Stimulated activated CD4-positive, alpha-beta T cell treated with anti-CD3 and anti-CD28 coated beads, Interleukin-4, amount 100 ng/mL, for 1 hour (primary cell): ENCODE results near the gene SLC25A44.
"Not testable (repeated sequence)": the region's sequence is repeated elsewhere in the genome, so short reads cannot be mapped to it uniquely, and the experiment has no call there.

Experiments used
- DNase-seq: peaks from one replicate; pipeline ENCODE4 v3.0.0-alpha.2; 2020

The SLC25A44 gene

DNA sequence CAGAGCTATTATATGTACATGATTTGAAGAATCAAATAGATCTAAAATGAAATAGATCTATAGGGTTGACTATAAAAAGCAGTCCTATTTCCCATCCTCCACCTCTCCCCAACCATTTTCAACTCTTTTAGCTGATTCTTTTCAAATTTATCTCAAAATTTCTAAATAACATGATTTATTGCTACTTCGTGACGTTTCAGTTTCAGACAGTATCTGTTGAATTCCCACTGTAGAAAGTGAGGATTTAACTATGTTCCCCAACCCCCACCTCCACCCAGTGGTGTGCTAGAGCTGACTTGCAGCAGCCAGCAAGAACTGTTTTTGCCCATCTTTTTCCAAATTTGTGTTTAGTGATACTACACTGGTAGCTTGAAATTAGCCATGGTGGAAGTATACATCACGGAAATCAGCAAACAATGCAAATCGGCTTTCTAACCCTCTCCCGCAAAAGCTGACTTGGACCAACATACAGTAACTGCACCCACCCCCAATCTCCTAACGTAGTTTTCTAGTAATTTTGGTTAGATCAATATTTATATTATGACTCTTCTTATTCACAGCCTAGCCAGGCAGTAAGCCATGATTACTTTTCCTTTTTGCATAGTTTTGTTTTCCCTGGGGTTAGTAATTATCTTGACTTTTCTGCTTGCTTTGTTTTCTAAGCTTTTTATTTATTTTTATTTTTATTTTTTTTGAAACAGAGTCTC is 29.6 kb upstream of the SLC25A44 start:
- no peak for DNase-seq

DNA sequence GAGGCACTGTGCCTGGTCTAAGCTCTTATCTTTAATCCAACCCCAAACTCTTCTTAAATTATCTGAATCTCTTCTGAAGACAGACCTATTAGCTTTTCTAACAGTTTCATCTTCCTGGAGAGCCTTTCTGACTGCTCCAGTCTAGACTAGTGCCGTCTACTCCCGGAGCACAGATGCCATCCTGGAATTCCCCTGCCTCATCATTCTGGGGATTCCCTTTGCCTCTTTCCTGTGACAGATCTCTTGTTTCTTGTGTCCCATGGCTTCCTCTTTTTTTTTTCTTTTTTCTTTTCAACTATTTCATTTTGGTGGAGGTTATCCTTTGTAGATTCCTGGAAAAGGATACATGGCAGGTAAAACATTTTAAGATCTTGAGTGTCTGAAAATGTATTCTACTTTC is 28.8 kb upstream of the SLC25A44 start:
- no peak for DNase-seq

DNA sequence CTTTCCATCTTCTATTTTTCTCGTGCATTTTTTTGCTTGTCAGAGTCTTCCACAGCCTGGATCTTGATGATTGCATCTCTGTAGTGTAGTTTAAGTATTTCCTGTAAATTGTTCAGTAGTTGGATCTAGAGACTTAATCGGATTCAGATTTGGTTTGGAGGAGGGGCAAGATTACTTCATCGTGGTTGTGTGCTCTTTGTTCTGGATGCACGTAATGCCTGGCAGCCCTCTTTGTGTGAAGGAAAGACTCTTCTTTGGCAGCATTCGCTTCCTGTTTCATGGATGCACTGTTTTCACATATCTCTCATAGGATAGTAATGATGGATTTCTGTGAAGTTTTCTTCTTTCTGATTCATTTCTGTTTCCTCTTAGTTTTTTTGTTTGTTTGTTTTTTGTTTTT is 26.4 kb upstream of the SLC25A44 start:
- DNase-seq, result no peak

DNA sequence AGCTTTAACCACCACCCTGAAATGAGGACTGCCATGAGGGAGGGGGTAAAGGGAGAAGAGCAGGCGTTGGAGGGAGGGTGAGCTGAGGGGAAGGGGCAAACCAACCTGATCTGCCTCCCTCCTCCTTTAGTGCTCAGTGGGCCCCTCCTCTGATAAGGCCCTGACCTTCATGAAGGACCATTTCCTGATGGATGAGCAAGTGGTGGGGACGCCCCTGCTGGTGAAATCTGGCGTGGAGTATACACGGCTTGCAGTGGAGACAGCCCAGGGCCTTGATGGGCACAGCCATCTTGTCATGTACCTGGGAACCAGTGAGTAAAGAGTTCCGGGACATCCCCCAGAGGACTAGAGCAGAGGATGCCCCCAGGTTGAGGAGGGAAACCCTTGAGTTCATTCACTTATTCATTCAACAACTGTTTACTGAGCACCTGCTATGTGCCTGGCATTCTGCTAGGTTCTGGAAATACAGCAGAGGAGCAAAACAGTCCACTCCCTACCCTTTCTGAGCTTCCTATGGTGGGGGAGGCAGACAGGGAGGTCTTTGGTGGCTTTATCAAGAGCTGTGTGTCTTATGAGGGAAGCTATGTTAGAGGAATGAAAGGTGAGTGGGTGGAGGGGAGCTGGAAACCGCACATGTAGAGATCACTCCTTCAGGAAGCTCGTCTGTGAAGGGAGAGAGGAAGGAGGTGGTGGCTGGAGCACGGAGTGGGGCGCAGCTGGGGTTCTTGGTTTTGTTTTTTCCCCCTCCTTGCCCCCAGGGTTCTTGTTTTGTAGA is 21.0 kb upstream of the SLC25A44 start:
- DNase-seq, result no peak

DNA sequence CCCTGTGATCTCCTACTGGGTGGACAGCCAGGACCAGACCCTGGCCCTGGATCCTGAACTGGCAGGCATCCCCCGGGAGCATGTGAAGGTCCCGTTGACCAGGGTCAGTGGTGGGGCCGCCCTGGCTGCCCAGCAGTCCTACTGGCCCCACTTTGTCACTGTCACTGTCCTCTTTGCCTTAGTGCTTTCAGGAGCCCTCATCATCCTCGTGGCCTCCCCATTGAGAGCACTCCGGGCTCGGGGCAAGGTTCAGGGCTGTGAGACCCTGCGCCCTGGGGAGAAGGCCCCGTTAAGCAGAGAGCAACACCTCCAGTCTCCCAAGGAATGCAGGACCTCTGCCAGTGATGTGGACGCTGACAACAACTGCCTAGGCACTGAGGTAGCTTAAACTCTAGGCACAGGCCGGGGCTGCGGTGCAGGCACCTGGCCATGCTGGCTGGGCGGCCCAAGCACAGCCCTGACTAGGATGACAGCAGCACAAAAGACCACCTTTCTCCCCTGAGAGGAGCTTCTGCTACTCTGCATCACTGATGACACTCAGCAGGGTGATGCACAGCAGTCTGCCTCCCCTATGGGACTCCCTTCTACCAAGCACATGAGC is 17.2 kb upstream of the SLC25A44 start:
- DNase-seq, result no peak

DNA sequence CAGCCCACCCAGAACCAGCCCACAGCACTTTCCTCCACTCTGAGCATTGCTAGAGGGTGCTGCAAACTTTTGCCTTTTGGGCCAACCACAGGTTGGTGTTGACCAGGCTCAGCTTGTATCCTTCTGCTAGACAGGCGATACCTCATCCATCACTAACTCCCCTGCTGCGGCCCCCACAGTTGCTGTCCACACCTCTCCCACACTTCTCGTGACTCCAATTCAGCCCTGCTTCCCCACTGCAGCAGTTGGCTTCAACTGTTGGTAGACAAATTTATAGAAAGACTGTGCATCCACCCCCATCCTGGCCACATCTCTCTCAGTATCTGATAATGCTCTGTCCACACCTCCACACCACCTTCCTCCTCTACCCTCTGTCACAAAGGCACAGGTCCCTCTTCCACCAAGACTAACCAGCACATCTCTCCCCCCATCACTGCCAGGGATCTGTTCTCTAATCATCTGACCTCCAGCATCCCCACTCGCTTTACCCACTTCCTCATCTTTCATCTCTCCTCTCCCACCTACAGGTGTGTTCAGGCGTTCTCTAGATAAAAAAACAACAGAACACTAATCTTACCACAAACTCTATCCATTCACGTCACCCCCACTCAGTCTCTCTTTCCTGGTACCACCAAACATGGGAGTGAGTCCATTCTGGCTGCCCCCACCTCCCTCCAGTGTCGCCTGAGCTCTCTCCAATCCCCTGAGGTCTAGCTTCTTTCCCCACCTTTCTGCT is 15.8 kb upstream of the SLC25A44 start:
- no peak for DNase-seq

DNA sequence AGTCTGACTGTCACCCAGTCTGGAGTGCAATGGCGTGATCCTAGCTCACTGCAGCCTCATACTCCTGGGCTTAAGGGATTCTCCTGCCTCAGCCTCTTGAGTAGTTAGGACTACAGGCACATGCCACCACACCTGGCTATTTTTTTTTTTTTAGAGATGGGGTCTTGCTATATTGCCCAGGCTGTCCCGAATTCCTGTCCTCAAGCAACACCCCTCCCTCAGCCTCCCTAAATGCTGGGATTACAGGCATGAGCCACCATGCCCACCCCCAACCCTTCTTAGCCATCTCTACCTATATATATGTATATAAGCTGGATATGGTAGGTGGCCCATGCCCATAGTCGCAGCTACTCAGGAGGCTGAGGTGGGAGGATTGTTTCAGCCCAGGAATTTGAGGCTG is 13.4 kb upstream of the SLC25A44 start:
- no peak for DNase-seq

DNA sequence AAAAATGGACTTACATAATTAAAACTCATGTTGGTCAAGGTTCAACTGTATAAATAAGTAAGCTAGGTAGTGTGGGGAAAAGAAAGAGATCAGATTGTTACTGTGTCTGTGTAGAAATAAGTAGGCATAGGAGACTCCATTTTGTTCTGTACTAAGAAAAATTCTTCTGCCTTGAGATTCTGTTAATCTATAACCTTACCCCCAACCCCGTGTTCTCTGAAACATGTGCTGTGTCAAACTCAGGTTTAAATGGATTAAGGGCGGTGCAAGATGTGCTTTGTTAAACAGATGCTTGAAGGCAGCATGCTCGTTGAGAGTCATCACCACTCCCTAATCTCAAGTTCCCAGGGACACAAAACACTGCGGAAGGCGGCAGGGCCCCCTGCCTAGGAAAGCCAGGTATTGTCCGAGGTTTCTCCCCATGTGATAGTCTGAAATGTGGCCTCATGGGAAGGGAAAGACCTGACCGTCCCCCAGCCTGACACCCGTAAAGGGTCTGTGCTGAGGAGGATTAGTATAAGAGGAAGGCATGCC is 12.4 kb upstream of the SLC25A44 start:
- not testable (repeated sequence) for DNase-seq

DNA sequence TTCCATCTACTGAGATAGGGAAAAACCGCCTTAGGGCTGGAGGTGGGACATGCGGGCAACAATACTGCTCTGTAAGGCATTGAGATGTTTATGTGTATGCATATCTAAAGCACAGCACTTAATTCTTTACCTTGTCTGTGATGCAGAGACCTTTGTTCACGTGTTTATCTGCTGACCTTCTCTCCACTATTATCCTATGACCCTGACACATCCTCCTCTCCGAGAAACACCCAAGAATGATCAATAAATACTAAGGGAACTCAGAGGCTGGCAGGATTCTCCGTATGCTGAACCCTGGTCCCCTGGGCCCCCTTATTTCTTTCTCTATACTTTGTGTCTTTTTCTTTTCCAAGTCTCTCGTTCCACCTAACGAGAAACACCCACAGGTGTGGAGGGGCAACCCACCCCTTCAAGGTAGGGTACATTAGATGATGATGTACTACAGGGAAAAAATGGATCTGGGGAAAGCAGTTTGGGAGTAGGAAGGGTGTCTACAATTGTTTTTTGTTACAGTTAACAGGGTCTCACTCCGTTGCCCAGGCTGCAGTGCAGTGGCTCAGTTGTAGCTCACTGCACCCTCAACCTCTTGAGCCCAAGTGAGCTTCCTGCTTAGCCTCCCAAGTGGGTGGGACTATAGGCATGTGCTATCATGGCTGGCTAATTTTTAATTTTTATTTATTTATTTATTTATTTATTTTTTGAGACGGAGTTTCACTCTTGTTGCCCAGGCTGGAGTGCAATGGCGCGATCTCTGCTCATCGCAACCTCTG is 11.7 kb upstream of the SLC25A44 start:
- not testable (repeated sequence) for DNase-seq

DNA sequence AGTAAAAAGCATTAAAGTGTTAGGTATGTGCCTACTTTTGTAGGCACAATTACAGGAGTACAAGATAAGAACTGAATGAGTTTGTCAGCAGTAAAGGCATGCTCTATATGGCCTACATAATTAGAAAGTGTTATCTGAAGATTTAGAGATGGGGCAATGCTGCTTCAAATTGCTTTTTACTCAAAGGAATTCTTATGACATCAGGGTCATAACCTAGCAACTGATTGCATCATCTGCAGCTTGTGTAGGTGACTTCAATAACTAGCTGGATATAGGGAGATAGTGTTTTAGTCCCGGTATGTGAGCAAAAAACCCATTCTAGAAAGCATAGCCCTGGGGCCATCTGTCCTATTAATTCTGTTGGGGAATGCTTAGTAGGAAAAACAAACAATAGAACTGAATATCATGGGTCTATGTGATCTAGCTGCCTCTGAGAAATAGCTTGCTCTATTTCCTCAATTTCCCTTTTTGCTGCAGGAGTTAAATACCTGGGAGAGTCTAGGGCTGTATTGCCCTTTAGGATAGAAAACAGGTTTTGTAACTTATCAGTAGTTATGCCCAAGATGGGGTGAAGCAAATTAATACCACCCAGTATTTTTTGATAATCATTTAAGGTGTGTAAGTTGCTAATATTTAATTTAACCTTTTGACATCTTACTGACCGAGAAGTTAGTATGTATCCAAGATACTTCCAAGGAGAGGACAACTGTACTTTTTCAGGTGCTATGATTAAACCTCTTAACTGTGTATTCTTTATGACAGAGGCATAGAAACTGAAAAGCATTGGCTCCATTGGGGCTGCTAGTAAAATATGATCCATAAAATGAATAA is 7.3 kb upstream of the SLC25A44 start:
- not testable (repeated sequence) for DNase-seq

DNA sequence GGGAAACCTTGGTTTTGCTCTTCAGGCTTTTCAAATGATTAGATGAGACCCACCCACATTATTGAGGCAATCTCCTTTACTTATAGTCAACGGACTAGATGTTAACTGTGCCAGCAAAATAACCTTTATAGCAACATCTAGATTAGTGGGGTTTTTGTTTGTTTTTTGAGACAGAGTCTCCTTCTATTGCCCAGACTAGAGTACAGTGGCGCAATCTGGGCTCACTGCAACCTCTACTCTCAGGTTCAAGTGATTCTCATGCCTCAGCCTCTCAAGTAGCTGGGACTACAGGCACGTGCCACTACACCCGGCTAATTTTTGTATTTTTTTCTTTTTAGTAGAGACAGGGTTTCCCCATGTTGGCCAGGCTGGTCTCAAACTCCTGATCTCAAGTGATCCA is 3.6 kb upstream of the SLC25A44 start:
- not testable (repeated sequence) for DNase-seq

DNA sequence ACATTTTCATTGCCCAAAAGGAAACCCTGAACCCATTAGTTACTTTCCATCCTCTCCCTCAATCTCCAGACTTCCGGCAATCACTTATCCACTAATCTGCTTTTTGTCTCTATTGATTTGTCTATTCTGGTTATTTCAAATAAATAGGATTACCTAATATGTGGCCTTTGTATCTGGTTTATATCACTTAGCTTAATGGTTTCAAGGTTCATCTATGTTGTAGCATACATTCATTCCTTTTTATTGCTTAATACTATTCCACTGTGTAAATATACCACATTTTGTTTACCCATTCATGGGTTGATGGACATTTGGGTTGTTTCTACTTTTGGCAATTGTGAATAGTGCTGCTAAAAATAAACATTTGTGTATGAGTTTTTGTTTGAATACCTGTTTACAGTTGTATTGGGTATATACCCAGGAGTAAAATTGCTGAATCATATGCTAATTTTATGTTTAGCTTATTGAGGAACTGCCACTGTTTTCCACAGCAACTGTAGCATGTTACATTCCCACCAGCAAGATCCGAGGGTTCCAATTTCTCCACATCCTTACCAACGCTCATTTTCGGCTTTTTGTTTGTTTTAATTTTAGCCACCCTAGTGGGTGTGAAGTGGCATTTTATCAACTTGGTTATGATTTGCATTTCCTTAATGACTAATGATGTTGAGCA is 2.5 kb upstream of the SLC25A44 start:
- DNase-seq, result no peak

DNA sequence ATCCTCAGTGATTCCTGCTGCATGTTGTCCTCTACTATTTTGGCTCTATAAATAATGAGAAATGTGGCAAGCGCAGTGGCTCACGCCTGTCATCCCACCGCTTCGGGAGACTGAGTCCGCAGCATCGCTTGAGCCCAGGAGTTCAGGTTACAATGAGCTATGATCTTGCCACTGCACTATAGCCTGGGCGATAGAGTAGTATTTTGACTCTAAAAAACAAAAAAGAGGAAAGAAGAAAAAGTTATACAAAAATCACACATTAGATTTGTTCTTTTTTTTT is 756 bp upstream of the SLC25A44 start:
- no peak for DNase-seq

DNA sequence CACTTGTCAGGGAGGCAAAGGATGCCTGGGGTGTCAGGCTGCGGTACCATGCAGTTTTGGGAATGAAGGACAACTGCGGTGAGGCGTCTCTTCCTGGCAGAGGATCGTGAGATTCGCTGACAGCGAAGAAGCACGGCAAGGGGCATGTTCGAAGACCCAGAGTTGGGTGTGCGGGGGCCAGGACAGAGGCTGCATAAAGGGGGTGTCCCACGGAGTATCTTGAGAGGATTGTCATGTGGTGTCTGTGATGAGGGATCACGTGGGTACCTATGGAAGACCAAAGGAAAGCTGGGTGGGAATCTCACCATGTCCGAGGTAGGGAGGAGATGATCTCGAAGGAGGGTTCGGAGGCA is 372 bp downstream of the SLC25A44 start:
- DNase-seq, result no peak

DNA sequence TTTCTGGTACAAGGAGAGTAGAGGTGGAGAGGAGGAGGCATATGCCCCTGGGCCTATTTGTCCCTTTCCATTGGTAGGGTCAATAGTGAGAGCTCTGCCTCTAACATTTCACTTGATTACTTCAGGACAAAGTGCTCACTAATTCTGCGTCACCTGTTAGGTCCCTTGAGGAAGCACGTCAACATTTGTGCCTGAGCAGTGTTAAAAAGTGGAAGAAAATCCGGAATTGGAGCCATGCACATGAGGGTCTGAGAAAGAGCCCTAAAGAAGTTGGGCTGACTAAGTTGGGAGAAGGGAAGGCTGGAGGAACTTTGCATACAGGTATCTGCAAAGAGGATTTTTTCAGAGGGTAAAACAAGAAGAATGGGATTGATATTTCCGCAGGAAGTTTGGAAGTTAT is 1.9 kb downstream of the SLC25A44 start:
- DNase-seq, result no peak

DNA sequence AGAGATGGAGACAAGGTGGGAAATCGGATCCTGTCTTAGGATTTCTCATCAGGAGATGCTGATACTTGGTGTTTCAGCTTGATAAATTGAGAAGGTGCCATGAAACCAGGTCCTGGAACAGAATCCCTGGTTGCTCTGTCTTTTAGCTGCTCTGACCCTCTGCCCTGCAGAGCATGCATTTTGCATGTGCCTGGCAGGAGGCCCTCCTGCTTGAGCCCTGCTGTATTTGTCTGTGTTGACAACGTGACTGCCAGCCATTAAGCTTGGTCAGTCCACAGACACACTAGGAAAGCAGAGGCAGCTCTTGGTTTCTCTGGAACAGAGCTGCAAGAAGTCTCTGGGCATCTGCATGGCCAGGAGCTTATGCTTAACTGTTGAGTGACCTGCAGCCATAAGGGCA is 2.5 kb downstream of the SLC25A44 start:
- no peak for DNase-seq

DNA sequence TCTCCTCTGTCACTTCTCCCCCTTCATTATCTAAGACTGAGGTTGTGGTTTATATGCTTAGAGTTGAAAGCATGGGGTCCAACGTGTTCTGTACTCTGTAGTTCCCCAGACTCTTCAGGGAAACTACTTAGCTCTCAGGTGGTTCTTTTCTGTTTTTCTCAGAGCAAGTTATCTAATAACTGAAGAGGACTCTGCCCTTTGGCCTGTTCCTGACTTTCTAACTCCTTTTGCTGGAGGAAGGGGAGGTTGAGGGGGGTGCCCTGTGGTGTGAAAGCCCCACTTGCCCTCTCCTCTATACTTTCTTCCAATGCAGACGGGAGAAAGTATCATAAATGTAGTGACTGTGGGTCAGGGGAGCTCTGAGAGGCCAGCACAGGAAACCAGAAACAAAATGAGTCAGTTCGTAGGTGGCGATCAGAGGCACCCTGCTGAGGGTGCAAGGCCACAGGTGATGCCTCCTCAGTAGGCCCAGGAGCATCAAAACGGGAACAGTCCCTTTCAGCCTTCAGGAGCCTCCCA is 5.0 kb downstream of the SLC25A44 start:
- no peak for DNase-seq

DNA sequence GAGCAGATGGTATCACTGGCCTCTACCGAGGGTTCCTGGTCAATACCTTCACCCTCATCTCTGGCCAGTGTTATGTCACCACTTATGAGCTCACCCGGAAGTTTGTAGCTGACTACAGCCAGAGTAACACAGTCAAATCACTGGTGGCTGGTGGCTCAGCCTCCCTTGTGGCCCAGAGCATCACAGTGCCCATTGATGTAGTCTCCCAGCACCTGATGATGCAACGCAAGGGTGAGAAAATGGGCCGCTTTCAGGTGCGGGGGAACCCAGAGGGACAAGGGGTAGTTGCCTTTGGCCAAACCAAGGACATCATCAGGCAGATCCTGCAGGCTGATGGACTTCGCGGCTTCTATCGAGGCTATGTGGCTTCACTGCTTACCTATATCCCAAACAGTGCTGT is 6.1 kb downstream of the SLC25A44 start:
- DNase-seq, result no peak

DNA sequence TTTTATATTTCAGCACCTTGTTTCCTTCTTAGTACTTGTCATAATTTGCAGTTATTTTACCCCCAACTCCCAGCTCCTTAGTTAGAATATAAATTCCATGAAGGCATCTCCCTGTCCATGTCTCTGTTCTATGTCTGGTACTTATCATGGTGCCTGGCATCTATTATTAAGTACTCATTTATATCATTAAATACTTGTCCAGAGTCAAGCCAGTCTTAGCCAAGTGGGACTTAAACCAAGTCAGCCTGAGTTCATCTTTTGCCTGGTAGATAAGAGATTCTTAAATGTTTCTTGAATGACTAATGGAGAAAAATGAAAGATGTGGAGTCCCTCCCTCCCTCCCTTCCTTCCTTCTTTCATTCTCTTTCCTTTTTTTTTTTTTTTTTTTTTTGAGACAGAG is 9.4 kb downstream of the SLC25A44 start:
- DNase-seq, result no peak

DNA sequence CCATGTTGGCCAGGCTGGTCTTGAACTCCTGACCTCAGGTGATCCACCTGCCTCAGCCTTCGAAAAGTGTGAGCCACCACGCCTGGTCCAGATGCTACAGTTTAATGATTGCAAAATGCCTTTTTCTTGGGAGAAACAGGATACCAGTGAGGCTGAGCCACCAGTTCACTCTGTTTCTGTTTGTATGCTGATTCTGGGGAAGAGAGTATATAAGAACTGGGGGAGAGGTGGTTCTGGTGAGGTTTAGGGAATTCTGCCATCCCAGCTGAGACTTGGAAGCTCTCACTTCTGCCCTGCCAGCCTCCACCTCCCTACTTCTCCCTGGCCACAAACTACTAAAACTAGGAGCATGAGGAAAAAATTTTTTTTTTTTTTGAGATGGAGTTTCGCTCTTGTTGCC is 10.8 kb downstream of the SLC25A44 start:
- DNase-seq, result no peak

DNA sequence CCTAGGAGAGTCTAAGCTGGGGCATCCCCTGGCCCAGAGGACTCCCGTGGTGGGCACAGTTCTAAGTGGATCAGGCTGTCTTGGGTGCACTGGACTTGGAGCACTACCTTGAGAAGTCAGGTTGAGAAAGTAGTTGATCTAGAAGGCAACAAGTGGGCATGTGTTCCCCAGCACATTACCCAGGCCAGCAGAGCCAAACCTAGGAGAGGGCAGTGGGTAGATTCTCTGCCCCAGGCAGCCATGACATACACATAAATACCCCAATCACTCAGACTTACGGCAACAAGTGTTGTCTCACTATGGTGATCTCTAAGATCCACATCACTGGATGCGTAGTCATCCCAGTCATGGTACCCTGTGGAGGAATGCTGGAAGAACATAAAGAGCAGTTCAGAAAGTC is 17.3 kb downstream of the SLC25A44 start:
- DNase-seq, result no peak
